Fibroblast of lung (primary cell): ENCODE results near the gene VWA2.

Experiments
- EZH2 ChIP-seq: IDR thresholded peaks from 2 replicates; pipeline ENCODE4 v1.5.1; 2012; ENCODE audit warnings: low read length, control low read depth, mild to moderate bottlenecking; ENCODE audit errors: missing control alignments
- TF ChIP-seq, protein P1 (sequence below), 2 donors: IDR thresholded peaks in 1 of 2; conservative IDR thresholded peaks in 1 of 2; 1 replicate in 1 of 2; 2 replicates in 1 of 2; pipeline ENCODE4 v1.5.1; 2011 to 2012; ENCODE audit warnings: low read length in 2 of 2, control low read depth in 1 of 2, inconsistent platforms in 1 of 2, low read depth in 1 of 2, mild to moderate bottlenecking in 1 of 2

- TF ChIP-seq, protein P1, sequence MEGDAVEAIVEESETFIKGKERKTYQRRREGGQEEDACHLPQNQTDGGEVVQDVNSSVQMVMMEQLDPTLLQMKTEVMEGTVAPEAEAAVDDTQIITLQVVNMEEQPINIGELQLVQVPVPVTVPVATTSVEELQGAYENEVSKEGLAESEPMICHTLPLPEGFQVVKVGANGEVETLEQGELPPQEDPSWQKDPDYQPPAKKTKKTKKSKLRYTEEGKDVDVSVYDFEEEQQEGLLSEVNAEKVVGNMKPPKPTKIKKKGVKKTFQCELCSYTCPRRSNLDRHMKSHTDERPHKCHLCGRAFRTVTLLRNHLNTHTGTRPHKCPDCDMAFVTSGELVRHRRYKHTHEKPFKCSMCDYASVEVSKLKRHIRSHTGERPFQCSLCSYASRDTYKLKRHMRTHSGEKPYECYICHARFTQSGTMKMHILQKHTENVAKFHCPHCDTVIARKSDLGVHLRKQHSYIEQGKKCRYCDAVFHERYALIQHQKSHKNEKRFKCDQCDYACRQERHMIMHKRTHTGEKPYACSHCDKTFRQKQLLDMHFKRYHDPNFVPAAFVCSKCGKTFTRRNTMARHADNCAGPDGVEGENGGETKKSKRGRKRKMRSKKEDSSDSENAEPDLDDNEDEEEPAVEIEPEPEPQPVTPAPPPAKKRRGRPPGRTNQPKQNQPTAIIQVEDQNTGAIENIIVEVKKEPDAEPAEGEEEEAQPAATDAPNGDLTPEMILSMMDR (conservative IDR thresholded peaks at IDR 0.05 in 1 of 2, IDR thresholded peaks at IDR 0.05 in 1 of 2; ENCODE audit: low read depth in 1 of 2, low read length in 2 of 2) = no peak
- TF ChIP-seq EZH2 = no peak
These were observed 6.2 kb downstream of the VWA2 start for GRCh38 chr10:114245121-114245791.
